HS-5 (cell line): ENCODE data around the gene CCNF.
"Not testable (repeated sequence)": the region's sequence is repeated elsewhere in the genome, so short reads cannot be mapped to it uniquely, and the experiment has no call there.

Experiments
- DNase-seq: peaks from one replicate; pipeline ENCODE4 v3.0.0-alpha.2; 2012; ENCODE audit warnings: low read depth

Gene CCNF

GRCh38 chr16:2471653-2472487 is 42.6 kb downstream of the CCNF start:
- DNase-seq: no peak

GRCh38 chr16:2472488-2472864 is 43.2 kb downstream of the CCNF start:
- DNase-seq: no peak

- no peak for DNase-seq
Measured at GRCh38 chr16:2472885-2473445, 43.7 kb downstream of the CCNF start.

GRCh38 chr16:2473446-2473926 is 44.2 kb downstream of the CCNF start:
- DNase-seq: no peak

- DNase-seq: no peak
Measured at GRCh38 chr16:2473999-2474876, 45.0 kb downstream of the CCNF start.

- no peak for DNase-seq
Measured at GRCh38 chr16:2474877-2475412, 45.7 kb downstream of the CCNF start, which contains the start of gene TBC1D24. Gene TBC1D24, plus strand, starts transcription at chr16:2475127. Its CDS starts 21,022 bp downstream, at chr16:2496149.

- DNase-seq: no peak
Measured at GRCh38 chr16:2475413-2476344, 46.4 kb downstream of the CCNF start.

GRCh38 chr16:2476345-2476720 is 47.1 kb downstream of the CCNF start:
- DNase-seq: no peak

GRCh38 chr16:2476741-2477140 is 47.5 kb downstream of the CCNF start:
- no peak for DNase-seq

- DNase-seq: no peak
Measured at GRCh38 chr16:2477327-2477726, 48.1 kb downstream of the CCNF start.

- DNase-seq: no peak
Measured at GRCh38 chr16:2478279-2478678, 49.0 kb downstream of the CCNF start.

- DNase-seq: not testable (repeated sequence)
Measured at GRCh38 chr16:2479996-2480395, 50.7 kb downstream of the CCNF start.

GRCh38 chr16:2480948-2481347 is 51.7 kb downstream of the CCNF start:
- no peak for DNase-seq

- DNase-seq: no peak
Measured at GRCh38 chr16:2481676-2482075, 52.4 kb downstream of the CCNF start.

GRCh38 chr16:2482249-2482648 is 53.0 kb downstream of the CCNF start:
- DNase-seq: no peak

- no peak for DNase-seq
Measured at GRCh38 chr16:2482708-2483534, 53.7 kb downstream of the CCNF start.

GRCh38 chr16:2483939-2484897 is 55.0 kb downstream of the CCNF start:
- DNase-seq: no peak

GRCh38 chr16:2484898-2485508 is 55.8 kb downstream of the CCNF start:
- no peak for DNase-seq
